ENCODE results near the gene ZBTB49. TPM values are rescaled to one million over a fixed set of nuclear protein-coding genes. Genes with fewer than 3 reads are reported as not detected.
"Not testable (repeated sequence)": the region's sequence is repeated elsewhere in the genome, so short reads cannot be mapped to it uniquely, and the experiment has no call there.

Gene ZBTB49, protein sequence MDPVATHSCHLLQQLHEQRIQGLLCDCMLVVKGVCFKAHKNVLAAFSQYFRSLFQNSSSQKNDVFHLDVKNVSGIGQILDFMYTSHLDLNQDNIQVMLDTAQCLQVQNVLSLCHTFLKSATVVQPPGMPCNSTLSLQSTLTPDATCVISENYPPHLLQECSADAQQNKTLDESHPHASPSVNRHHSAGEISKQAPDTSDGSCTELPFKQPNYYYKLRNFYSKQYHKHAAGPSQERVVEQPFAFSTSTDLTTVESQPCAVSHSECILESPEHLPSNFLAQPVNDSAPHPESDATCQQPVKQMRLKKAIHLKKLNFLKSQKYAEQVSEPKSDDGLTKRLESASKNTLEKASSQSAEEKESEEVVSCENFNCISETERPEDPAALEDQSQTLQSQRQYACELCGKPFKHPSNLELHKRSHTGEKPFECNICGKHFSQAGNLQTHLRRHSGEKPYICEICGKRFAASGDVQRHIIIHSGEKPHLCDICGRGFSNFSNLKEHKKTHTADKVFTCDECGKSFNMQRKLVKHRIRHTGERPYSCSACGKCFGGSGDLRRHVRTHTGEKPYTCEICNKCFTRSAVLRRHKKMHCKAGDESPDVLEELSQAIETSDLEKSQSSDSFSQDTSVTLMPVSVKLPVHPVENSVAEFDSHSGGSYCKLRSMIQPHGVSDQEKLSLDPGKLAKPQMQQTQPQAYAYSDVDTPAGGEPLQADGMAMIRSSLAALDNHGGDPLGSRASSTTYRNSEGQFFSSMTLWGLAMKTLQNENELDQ
- 10 to 100 TPM in 1 of 3 donors, 1 to 10 TPM in 2; 9.1 to 10.2 (median 10.0) TPM for polyA plus RNA-seq (ENCODE audit: insufficient read length in 3 of 3)

DNA sequence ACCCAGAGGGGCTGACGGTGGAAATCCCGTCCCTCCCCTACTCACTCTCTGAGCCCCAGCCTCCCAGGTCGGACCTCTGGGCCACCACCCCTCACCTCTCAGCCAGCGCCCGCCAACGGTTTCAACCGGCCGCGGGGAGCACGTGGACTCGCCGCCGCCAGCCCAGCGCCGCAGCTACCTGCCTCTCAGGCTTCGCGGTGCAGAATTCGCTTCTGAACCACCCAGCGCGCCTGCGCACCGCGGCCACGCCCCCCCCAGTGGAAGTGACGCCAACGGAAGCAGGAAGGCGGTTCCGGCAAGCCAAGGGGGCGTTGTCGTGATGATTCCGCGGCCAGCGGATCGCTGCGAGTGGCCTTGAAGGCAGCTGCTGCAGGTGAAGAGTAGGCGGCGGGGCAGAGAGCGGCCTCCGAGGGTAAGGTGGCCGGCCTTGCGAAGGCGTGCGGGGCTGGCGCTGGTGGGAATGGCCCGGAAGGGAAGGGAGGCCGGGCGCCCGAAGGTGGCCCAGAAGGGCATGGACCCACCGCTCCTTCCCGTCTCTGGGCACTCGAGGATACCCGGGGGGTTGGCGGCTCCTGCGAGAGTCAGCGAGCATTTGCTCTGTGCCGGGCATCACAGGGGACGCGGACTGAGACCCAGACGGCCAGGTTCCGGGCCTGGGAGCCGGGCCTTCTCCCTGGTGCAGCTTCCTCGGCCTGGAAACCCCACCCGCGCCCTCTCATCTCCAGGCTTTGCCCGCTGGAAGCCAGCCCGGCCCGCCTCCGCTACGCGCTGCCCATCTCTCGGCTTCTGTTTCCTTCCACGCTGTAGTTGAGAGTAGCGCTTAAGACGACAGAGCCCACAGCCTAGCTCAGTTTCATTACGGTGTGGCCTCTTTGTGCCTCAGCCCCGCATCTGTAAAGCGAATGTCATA lies at the start of gene ZBTB49, which contains the start of gene LYAR:
Gene ZBTB49 (plus strand): TSS at position 311 of the 910 bp plus-strand sequence. CDS start 9,695 bp downstream, outside the sequence.
Gene LYAR (minus strand): TSS at position 214 of the 910 bp plus-strand sequence. CDS start 6,412 bp downstream, outside the sequence.
- DNase-seq (ENCODE audit: low read depth in 3 of 3, low spot score in 2 of 3) = peak; percentile 73 to 83 (median 82)

DNA sequence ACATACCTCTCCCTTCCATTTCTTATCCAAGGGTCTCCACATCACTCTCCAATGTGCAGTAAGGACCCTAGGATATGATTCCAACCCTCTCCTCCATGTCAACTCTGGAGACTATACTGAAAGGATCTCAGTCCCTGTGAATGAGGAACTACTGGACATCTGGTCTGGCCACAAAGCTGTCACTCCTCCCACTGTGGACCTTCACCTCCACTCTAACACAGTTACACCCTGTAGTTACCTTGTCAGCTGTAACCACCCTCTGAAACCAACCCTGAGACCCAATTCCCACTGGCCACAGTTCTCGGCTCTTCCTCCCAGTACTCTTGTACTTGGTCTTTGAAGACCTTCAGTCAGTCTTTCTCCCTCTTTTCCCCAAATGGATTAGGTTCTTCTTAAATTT lies 44.9 kb upstream of the ZBTB49 start:
- DNase-seq (ENCODE audit: low read depth in 3 of 3, low spot score in 2 of 3) = no peak

GRCh38 chr4:4247696-4248028 lies 42.4 kb upstream of the ZBTB49 start:
- peak in 1 of 3 donors; percentile 43 for DNase-seq (ENCODE audit: low read depth in 3 of 3, low spot score in 2 of 3)

DNA sequence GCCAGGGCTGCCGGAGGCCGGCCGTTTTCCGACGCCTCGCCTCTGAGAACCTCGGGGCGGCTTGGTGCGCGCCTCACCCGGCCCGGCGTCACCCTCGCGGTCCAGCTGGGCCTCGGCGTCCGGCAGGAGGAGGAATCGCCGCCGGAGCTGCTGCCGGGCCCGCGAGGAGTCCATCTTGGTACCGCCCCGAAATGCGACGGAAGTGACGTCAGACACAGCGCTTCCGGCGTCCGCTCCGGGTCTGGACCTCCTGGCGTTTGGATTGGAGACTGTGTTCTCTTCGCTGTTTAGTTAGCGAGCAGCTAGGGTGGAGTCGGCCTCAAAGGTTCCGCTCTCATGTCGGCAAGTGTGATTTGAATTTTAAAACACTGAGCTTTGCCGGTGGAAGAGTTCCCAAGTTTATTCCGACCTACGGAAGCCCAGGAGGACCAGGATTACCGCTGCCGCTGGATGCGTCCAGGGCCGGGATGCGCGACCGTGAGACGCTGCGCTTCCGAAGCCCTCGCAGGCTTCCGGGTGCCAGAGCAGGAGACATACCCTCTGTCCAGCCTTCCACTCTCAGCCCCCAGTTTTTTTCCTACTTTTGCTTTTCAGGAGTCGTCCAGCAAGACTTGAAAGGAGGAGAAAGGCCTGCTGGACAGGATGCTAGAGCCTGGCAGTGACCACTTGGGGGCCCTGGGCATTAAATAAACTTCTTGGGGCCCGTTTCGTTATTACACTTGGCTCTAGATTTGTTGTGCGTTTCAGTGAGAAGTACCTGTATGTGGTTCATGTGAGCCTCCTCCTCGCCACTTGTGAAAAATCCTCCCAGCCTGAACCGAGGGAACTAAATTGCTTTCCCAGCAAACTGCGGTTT lies 41.8 kb upstream of the ZBTB49 start, which contains the start of gene TMEM128:
Gene TMEM128 (minus strand): TSS at position 195 of the 856 bp plus-strand sequence. CDS start 21 bp downstream, at position 174.
- peak; percentile 92 to 93 (median 92) for DNase-seq (ENCODE audit: low read depth in 3 of 3, low spot score in 2 of 3)

- no peak for DNase-seq (ENCODE audit: low read depth in 3 of 3, low spot score in 2 of 3)
Measured at GRCh38 chr4:4248885-4249203, 41.2 kb upstream of the ZBTB49 start.

GRCh38 chr4:4249342-4249741 lies 40.7 kb upstream of the ZBTB49 start:
- DNase-seq (ENCODE audit: low read depth in 3 of 3, low spot score in 2 of 3) = not testable (repeated sequence)

DNA sequence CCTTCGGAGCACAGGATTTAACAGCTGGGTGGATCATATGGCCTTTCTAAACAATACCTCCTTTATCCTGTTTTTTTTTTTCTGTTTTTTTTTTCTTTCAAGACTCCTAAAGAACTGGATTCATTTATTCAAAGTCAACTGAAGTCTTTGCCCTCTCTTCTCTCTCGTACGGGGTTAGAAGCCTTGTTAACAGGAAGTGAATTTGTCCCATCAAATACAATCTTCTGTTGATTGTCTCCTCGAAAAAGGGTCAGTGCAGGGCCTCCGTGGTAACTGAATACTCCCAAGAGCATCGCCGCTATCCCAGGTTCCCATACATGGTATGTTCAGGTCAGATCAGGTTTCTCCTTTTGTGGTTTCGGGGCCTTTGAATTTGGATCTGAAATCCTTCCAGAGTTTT lies 40.2 kb upstream of the ZBTB49 start:
- no peak for DNase-seq (ENCODE audit: low read depth in 3 of 3, low spot score in 2 of 3)

DNA sequence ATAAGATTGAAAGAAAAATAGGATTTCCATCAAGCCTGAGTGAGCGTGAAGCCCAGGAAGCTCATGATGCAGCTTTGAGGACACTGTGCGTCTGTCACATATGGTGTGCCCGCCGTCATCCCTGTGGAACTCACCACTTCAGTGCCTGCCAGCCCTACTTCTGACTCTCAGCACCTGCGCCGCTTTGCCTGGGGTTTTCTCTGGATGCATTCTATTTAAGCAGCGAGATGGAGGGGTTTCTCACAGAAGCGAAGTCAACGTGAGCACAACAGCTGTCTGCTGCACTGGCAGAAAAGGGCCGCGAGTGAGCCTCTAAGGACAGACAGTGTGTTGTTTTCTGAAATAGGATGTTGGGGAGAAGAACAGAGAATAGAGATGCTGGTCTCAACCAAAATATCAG lies 35.9 kb upstream of the ZBTB49 start:
- no peak for DNase-seq (ENCODE audit: low read depth in 3 of 3, low spot score in 2 of 3)

DNA sequence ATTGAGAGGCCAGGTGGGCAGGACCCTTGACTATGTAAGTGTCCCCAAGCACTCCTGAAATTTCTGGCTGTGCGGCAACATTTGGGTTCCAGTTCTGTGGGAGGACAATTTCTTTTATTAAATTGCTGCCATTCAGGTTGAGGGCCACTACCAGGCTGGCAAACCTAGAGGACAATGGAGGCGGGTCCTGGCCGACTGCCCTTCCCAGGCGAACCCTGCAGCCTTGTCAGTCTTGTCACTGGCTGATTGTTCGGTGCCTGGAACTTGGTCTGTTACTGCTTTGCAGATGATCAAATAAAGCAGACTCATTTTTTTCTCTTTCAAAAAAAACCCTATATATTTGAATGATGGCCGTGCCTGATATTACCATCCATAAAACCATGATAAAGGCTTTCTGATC lies 35.4 kb upstream of the ZBTB49 start:
- DNase-seq (ENCODE audit: low read depth in 3 of 3, low spot score in 2 of 3) = no peak

GRCh38 chr4:4256799-4257198 lies 33.3 kb upstream of the ZBTB49 start:
- DNase-seq (ENCODE audit: low read depth in 3 of 3, low spot score in 2 of 3) = no peak

DNA sequence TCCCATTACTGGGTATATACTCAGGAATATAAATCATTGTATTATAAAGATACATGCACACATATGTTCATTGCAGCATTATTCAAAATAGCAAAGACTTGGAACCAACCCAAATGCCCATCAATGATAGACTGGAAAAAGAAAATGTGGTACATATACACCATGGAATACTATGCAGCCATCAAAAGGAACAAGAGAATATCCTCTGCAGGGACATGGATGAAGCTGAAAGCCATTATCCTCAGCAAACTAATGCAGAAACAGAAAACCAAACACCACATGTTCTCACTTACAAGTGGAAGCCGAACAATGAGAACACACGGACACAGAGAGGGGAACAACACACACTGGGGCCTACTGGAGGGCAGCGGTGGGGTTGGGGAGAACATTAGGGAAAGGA lies 32.3 kb upstream of the ZBTB49 start:
- DNase-seq (ENCODE audit: low read depth in 3 of 3, low spot score in 2 of 3) = not testable (repeated sequence)

DNA sequence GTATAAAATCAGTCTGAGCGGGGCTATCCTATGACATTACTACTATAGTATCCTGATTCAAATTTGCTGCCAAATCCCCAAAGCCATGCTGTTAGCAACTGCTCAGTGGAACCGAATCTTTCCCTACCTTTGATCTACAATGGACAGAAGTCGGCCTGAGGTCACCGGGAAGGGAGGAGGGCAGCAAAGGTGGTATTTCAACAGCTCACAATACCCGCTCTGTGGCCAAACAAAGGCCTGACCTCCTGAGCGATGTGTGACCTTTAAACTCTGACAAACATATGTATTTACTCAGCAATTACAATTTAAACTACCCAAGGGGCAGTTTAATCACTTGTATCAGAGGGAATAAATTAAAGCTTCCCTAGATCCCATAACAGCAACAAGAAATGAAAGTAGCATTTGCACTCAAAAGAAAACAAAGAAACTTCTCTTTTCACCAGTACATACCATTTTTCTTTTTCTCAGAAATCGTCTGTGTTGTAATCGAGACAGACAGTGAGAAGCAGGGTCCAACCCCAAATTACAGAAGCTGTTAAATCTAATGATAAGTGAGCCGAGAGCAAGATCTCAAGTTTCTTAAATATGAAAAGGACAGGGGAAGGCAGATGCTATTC lies 30.5 kb upstream of the ZBTB49 start:
- peak in 1 of 3 donors; percentile 18 for DNase-seq (ENCODE audit: low read depth in 3 of 3, low spot score in 2 of 3)

DNA sequence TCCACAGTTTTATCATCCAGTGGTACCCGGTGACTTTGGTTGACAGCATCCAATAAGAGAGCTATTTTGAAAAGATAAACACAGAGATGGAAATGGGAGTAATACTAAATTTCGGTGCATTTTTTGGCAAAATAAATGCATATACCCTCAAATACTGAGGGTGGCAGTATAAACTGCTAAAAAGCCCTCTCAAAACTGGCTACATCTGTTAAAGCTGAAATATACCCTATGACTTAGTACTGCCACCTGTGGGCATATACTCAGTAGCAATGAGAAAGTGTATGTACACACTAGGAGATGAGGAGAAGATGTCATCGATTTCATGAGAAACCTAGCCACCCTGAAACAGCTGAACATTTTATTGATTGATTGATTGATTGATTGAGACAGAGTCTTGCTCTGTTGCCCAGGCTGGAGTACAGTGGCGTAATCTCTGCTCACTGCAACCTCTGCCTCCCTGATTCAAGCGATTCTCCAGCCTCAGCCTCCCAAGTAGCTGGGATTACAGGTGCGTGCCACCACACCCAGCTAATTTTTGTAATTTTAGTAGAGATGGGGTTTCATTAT lies 29.8 kb upstream of the ZBTB49 start:
- no peak for DNase-seq (ENCODE audit: low read depth in 3 of 3, low spot score in 2 of 3)

DNA sequence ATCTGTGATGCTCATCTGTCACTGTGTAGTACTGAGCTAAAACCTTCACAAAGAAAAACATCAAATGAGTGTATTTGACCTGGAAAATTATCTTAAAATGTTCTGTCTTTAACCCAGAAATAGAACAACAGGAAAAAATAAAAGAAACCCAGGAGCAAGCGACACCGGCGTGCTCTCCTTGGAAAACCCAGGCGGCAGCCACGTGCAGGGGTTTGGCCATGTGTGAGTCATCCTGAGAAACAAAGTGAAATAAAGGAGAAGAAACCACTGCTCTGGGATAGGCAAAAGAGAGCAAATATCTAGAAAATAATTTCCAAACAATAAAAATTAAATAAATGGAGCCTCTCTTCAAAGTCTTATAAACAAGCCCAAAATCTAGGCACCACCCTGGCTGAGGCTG lies 22.1 kb upstream of the ZBTB49 start:
- no peak for DNase-seq (ENCODE audit: low read depth in 3 of 3, low spot score in 2 of 3)

DNA sequence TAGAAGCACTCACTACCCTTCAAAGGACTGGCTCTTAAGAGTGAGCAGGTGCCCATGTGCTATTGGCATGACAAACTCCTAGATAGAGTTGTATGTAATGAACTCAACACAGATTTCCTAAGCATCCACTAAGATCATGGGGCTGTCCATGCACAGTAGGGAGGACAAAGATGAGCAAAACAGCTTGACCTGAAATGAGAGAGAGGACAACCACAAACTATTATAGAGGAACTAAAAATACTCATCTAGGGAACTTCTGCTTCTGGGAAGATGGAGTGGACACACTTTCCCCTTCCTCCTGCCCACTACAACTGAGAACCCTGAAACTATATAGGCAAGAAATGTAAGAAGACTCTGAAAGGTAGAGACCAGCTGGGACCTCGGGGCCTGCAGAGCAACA lies 21.3 kb upstream of the ZBTB49 start:
- DNase-seq (ENCODE audit: low read depth in 3 of 3, low spot score in 2 of 3) = no peak

DNA sequence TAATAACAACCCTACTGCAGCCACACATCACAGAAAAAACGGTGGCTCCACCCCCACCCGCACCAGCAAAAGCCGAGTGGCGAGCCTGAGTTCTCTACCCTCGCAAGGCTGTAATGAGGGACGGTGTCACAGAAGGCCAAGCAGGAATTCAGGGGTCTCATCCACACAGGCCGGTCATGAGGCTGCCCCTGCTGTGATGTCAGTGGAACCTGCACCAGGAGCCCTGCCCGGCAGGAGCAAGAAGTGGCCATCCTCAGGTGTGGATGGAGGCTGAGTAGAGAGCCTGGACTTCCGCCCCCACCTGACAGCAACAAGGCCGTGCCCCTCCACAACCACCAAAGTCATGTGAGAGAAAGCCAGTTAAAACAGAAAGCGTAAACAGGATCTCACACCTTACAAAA lies 20.7 kb upstream of the ZBTB49 start:
- no peak for DNase-seq (ENCODE audit: low read depth in 3 of 3, low spot score in 2 of 3)

- DNase-seq (ENCODE audit: low read depth in 3 of 3, low spot score in 2 of 3) = no peak
Measured at GRCh38 chr4:4269856-4270255, 20.2 kb upstream of the ZBTB49 start.

DNA sequence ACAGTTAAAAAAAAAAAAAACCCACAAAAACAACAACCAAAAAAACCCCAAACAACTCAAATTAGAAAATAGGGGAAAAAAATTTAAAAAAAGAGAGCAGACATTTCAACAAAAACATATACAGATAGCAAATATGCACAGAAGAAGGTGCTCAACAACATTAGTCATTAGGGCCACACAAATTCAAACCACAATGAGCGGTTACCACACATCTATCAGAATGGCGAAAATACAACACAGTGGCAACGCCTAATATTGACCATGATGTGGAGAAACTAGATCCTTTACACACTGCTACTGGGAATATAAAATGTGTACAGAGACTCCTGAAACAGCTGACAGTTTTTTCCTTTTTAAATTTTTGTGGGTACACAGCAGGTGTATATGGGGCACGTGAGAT lies 19.5 kb upstream of the ZBTB49 start:
- no peak for DNase-seq (ENCODE audit: low read depth in 3 of 3, low spot score in 2 of 3)

- no peak for DNase-seq (ENCODE audit: low read depth in 3 of 3, low spot score in 2 of 3)
Measured at GRCh38 chr4:4271912-4272311, 18.1 kb upstream of the ZBTB49 start.

All from right renal cortex interstitium (tissue), 3 donors.